D721Med (cell line): Measurements from ENCODE around the gene STRIT1.

ENCODE experiments used
- DNase-seq: peaks from one replicate; pipeline ENCODE4 v3.0.0; 2011; ENCODE audit warnings: low spot score; ENCODE audit not compliant: insufficient read length
- FAIRE-seq: peaks from 2 replicates; lab custom pipeline; 2011; peaks lifted over from hg19 to GRCh38; lab: Jason Lieb, UNC
- TF ChIP-seq, protein P1 (sequence below): IDR thresholded peaks from 2 replicates; pipeline ENCODE4 v1.5.1; 2012; ENCODE audit warnings: mild to moderate bottlenecking, control low read depth; ENCODE audit not compliant: insufficient read depth; ENCODE audit errors: missing control alignments

Gene STRIT1

DNA sequence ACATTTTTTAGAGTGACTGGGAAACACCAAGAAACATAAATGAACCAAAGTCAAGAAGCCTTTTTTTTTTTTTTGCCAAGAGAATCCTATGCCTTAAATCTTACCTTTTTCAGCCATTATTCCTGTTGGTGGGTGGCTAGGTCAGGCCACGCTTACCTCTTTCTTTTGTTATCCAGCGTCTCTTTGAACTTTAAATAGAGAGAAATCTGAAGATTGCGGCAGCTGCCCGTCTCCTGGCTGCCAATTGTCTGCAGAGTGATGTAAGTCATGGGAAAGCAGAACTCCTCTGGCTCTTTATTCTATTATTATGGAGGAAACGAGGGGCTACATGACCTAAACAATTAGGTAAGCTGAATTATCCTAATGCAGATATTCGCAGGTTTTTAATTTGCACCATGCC, at the start of gene STRIT1:
Gene STRIT1, minus strand, starts transcription at position 168 of the 400 bp plus-strand sequence.
- no peak for DNase-seq
- no peak for FAIRE-seq

DNA sequence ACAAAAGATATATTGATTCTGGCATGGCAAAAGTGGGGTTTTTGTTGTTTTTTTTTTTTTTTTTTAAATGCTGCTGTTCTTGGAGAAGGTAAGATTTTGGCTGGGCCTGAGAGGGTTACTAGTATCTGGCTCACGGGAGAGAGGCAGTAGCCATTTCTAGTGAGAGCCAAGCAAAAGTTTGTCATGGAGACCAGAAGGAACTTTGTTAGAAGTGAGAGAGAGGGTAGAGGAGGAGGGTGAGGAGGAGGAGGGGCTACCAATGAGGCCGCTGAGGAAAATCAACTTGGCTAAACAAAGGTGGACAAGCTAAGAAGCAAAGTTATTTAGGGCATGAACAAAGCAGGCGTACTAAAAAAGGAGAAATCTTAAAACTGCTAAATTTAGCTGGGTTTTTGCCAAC, 48.9 kb upstream of the STRIT1 start:
- no peak for DNase-seq
- TF ChIP-seq, protein P1, sequence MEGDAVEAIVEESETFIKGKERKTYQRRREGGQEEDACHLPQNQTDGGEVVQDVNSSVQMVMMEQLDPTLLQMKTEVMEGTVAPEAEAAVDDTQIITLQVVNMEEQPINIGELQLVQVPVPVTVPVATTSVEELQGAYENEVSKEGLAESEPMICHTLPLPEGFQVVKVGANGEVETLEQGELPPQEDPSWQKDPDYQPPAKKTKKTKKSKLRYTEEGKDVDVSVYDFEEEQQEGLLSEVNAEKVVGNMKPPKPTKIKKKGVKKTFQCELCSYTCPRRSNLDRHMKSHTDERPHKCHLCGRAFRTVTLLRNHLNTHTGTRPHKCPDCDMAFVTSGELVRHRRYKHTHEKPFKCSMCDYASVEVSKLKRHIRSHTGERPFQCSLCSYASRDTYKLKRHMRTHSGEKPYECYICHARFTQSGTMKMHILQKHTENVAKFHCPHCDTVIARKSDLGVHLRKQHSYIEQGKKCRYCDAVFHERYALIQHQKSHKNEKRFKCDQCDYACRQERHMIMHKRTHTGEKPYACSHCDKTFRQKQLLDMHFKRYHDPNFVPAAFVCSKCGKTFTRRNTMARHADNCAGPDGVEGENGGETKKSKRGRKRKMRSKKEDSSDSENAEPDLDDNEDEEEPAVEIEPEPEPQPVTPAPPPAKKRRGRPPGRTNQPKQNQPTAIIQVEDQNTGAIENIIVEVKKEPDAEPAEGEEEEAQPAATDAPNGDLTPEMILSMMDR, result no peak
- no peak for FAIRE-seq

More for the DNA sequence above, at the start of gene STRIT1:
- TF ChIP-seq, protein P1, result no peak

DNA sequence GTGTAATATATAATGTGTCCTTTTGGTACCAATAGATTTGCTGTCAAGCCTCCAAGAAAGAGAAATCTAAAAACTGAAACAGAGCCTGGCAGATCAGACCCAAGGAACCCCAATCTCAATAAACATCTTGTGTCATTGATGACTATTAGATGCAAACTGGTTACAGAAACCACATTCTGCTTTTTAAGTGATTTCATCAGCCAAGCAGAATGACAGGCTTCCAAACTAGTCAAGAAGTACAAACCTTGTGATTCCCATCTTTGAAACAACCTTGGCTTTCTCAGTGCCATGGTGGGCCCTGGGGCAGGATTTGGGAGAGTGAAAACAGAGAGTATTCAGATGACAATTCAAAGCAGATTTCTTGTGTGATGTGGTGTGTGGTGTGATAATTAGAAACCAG, 45.6 kb upstream of the STRIT1 start:
- TF ChIP-seq, protein P1, result no peak
- FAIRE-seq, result no peak
- no peak for DNase-seq

DNA sequence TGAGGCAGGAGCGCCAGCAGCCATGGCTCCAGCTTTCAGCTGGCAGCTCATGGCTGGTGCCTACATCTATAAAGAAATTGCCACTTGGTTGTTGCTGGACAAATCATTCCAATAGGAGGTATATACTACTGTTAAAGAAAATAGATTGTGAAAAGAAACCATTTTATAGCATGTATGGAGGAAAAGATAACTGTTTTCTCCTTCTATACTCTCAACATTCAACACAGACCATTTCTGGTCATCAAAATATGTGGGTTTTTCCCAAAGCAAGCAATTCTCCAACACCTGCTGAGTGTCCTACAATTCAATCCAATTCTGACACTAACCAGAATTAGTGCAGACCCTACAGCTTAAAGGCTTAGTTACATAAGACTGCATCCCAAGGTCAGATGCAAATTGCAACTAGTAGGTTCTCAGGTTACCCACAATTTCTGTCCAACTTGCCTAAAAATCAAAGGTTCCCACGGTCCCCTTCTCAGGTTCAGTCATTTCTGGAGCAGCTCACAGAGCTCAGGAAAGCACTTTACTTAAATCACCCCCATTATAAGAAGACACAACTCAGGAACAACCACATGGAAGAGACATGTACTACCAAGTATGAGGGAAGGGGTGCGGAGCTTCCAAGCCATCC, 42.4 kb upstream of the STRIT1 start:
- FAIRE-seq (no peak), DNase-seq (no peak)
- TF ChIP-seq, protein P1, result no peak

DNA sequence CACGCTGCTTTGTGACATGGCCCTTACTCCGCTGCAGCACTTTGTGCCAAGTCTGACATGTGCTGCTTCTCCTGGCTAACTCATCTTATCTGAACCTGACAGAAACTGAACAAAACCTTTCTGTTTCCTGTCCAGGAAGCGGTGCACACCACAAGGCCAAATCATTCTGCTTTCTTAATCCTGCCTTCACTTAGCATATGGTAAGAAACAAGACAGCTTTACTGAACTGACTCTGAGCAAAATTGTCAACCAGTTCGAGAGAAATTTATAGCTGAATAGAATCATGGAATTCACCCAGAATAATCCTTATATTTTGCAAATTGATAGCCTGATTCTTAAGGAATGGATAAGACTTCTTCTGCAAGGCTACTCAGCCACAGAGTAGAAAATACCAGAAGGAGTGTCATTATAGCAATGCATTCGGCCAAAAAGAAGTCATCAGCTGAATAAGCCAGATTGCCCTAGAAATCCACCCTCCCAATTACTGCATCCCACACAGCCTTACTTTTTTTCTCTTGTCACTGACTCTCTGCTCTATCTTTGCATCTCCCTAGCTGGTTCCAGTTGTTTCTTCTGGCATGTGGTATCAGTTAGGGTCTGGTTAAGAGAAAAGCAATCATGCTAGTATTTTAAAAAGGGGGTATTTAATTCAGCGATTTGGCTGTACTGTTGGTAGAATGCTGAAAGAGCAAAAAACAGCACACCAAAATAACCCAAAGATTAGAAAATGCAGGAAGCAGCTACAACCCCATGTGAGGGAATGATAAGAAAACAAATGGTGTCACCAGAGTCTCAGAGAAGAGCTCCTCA, 41.6 kb upstream of the STRIT1 start:
- TF ChIP-seq, protein P1, result no peak
- no peak for DNase-seq
- no peak for FAIRE-seq

DNA sequence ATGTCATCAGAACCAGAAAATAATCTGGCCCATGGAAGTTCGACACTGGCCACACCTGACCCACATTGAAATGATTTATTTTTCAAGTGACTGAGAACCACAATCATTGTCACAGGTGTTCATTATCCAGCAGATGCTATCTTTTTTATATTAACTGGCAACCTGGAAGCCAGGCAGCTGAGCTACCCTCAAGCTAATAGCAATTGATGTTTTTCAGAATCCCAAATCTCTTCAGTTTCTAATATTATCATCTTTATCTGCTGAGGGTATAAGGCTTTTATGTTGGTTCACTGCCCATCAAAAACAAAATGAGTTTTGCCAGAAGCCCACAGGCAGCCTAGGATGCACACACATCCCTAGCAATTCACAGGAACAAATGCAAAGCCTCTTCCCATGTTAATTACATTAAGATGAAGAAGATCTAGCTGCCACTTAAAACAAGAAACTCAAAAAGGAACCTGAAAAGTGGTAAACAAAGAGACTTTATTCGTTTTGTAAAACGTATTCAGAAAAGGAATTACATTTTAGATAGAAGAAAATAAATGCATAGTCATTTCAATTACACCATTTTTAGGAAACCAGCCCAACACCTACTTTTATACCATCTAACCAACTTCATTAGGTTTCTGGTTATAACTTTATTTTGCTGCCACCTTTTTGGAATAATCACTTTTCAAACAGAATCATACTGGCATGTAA, 40.9 kb upstream of the STRIT1 start:
- DNase-seq (no peak), FAIRE-seq (no peak)
- TF ChIP-seq, protein P1, result no peak
